GM12872 (cell line): ENCODE measurements around the gene HECTD4.

ENCODE experiments used
- TF ChIP-seq, protein P1 (sequence below): IDR thresholded peaks from 3 replicates; pipeline ENCODE4 v1.5.1; 2011; ENCODE audit warnings: low read depth, mild to moderate bottlenecking, low read length, moderate library complexity; ENCODE audit not compliant: insufficient read depth

HECTD4 gene

DNA sequence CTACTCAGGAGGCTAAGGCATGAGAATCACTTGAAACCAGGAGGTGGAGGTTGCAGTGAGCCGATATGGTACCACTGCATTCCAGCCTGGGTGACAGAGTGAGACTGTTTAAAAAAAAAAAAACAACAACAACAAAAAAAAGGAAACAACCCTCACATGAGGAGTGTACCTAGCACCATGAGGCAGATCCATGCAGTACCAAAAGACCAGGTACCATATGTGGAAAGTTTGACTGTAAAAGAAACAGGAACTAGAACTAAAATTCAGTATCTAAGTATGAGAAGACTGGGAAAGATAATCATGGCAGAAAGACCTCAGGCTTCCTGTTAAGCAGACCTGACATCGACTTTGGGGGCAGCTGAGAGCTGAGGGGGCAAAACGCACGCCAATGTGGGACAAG is 201.8 kb downstream of the HECTD4 start:
- TF ChIP-seq, protein P1, sequence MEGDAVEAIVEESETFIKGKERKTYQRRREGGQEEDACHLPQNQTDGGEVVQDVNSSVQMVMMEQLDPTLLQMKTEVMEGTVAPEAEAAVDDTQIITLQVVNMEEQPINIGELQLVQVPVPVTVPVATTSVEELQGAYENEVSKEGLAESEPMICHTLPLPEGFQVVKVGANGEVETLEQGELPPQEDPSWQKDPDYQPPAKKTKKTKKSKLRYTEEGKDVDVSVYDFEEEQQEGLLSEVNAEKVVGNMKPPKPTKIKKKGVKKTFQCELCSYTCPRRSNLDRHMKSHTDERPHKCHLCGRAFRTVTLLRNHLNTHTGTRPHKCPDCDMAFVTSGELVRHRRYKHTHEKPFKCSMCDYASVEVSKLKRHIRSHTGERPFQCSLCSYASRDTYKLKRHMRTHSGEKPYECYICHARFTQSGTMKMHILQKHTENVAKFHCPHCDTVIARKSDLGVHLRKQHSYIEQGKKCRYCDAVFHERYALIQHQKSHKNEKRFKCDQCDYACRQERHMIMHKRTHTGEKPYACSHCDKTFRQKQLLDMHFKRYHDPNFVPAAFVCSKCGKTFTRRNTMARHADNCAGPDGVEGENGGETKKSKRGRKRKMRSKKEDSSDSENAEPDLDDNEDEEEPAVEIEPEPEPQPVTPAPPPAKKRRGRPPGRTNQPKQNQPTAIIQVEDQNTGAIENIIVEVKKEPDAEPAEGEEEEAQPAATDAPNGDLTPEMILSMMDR, result no peak

DNA sequence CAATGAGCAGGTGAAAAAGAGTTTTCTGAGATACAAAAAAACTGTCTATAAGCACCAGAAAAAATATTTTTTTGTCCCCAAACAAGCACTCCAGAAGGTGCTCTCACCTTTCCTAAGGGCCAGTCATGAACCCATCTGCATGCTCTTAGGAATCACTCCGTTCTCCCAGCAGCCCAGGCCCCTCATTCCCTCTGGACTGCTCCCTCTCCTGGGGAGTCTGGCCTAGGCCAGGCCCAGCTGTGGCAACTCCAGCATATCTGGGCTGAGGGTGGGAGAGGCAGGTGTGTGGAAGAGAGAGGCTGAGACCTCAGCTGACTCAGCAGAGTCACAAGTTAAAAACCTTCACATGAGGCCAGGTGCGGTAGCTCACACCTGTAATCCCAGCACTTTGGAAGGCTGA is 202.3 kb downstream of the HECTD4 start:
- TF ChIP-seq, protein P1, result no peak

DNA sequence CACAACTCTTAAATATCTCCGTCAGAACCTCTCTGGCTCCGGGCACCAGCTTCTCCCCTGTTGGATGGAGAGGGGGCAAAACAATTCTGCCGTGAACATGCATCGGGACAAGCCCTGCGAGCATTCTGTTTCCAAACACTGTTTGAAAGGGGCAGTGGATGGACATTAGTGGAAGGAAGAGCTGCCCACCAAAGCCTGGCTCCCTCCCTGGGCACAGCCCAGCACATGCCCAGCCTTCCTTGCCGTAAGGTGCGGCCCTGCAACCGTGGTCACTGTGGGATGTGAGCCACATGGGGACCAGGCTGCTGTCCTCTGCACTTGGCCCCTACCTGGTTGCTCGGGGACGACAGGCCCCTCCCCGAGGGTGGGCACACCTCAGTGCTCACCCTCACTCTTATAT is 202.9 kb downstream of the HECTD4 start:
- TF ChIP-seq, protein P1, result no peak

DNA sequence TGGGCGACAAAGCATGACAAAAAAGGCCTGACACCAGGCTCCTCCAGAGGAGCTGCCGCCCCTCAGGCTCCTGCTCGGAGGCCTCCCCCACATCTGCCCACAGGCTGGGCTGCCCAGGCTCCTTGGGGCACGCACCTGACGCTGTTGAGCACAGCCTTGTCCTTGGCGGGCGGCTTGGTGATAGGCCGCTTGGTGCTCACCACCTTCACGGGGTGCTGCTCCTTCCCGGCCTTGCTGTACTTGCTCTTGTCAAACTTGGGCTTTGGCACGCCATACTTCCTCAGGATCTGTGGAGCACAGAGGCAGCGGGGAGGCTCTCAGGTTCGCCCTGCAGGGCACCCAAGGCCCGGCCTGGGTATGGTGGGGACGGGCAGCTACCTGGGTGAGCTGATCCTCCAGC is 203.4 kb downstream of the HECTD4 start:
- TF ChIP-seq, protein P1, result no peak

DNA sequence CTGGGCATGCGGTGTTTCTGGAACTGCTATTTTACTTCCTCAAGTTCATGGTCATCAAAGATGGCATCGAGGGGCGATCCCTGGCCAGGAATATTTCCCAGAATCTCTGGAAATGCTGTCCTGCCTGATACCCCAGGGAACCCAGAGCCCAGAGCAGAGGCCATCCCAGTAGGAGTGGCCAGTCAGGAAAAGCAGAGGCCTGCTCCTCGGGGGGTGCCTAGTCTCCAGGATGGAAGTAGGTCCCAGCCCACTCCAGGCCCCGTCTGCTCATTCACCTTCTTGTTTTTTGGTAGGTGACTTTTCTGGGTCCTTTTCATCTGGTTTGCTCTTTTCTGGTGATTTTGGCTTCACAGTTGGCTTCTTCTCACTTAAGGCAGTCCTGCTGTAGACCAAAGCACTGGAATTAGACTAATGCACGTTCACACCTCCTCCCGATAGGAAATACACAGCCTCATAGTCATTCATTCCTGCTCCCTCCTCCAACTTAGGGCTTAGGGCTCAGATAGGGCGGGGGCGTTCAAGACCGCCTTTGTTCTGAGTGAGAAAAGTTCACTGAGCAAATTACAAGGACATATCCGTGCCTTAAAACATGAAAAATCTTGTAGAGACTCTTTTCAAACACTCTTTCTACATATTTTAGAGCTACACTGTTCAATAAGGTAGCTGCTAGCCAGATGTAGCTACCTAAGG is 205.8 kb downstream of the HECTD4 start:
- TF ChIP-seq, protein P1, result no peak

DNA sequence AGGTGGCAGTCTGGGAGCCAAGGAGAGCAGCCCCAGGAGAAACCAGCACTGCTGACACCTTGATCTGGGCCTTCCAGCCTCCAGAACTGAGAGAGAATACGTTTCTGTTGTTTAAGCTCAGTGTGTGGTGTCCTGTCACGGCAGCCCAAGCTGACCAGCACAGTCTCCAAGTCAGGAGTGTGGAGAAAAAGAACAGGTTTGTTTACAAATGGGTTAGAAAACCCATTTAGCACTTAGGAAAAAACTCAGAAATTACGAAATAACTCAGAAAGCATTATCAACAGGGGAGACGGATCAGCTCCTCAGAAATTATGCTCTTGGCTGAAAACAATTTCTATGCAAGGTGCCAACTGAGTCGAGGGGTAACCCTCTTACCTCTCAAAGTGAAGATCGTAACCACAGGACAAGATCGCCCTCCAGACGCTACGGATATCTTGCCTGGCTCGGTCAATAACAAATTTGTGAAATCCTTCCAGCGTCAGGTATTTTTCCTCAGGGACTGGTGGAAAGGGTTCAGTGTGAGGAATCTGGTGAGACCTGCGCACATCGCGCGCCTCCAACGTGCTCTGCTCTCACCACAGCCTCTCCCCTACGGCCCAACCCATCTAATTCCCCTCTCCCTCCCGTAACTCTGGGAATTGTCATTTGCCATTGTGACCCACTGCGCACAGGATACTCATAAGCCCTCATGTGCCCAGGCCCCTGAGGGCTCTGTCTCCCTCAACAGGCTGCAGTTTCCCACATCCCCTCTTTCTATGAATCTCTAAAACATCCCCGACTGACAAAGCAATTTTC is 206.7 kb downstream of the HECTD4 start:
- TF ChIP-seq, protein P1, result no peak

DNA sequence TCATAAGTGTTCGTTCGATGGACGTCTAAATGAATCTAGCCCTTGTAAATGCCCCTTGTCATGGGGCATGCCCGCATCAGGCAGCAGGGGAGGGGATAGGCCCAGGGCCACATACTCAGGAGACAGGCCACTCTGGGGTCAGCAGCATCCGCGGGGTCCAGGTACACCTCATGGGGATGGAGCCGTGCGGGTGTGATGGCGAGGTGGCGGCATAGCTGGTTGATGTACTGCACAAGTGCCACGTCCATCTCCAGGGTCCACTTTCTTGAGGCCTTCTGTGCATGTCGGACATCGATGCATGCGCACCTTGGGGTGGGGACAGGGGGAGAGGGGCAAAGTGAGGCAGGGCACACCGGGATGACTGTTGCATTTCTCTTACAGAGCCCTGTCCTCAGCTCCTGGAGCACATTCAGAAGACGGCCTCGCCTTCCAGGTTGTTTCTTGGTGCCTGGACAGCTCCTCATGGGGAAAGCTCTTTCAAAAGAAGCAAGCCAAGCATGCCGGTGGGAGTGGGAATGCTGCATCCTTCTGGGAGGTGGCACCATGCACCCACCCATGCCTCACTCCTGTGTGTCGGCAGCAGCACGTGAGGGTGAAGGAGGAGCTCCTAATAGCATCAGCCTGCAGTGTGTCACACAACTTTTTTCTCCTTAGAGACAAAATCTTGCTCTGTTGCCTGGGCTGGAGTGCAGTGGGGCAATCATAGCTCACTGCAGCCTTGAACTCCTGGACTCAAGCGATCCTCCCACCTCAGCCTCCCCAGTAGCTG is 209.5 kb downstream of the HECTD4 start:
- TF ChIP-seq, protein P1, result no peak
